Measurements from ENCODE around the gene ZFP57. TPM values are rescaled to one million over a fixed set of nuclear protein-coding genes. Genes with fewer than 3 reads are reported as not detected.

ZFP57 gene
- total RNA-seq, 3 donors from 2014 or later = 0.29 to 2.9 TPM; not detected in 1

DNA sequence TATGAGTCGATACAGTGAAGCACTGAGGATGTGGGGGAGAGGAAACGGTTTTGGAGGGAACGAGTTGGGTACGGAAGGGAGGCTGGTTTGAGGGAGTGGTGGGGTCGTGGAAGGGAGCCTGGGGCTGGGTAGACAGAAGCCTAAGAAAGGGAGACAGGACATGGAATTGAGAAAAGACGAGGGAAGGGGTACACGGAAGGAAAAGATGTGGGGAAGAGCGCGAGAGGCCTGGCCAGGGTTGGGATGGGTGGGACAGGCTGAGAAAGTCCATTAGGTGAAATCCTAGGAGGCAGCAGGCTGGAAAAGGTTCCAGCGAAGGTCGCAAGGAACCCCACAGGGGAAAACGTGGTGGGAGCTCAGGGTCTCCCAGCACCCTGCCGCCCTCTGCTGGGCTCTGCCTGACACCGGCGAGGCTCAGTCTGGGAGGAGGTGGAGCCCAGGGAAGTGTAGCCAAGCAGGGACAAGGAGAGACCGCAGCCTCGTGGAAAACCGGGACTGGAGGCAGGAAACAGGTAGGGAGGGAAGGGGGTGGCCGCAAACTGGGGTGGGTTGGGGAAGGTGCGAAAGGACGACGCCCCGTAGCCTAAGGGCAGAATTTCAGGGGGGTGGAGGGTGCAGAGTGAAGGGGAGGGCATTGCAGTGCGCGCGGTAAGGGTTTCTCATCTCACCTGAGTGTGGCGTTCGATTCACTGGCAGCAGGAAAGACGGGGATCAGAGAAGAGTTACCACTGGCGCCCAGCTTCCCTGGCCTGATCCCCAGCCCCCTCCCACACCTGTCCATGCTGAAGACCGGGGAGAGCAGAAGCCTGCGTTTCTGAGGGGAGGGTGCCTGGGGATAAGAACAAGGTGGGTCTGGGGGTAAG lies 52.3 kb downstream of the ZFP57 start:
- H3K36me3 ChIP-seq = no peaks in the 10 kb centered on the region
- peak overlapping the region; percentile 46 to 79 (median 68) for H3K4me3 ChIP-seq
- H3K27me3 ChIP-seq = no peaks in the 10 kb centered on the region
- peak; percentile 70 to 79 for DNase-seq (ENCODE audit: low spot score in 2 of 2)
- peak overlapping the region; percentile 78 to 85 for H3K27ac ChIP-seq
- TF ChIP-seq, protein P1, sequence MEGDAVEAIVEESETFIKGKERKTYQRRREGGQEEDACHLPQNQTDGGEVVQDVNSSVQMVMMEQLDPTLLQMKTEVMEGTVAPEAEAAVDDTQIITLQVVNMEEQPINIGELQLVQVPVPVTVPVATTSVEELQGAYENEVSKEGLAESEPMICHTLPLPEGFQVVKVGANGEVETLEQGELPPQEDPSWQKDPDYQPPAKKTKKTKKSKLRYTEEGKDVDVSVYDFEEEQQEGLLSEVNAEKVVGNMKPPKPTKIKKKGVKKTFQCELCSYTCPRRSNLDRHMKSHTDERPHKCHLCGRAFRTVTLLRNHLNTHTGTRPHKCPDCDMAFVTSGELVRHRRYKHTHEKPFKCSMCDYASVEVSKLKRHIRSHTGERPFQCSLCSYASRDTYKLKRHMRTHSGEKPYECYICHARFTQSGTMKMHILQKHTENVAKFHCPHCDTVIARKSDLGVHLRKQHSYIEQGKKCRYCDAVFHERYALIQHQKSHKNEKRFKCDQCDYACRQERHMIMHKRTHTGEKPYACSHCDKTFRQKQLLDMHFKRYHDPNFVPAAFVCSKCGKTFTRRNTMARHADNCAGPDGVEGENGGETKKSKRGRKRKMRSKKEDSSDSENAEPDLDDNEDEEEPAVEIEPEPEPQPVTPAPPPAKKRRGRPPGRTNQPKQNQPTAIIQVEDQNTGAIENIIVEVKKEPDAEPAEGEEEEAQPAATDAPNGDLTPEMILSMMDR (IDR thresholded peaks at IDR 0.05) = peak in 2 of 3 donors; percentile 43 to 68
- TF ChIP-seq POLR2AphosphoS5 (IDR thresholded peaks at IDR 0.05) = no peak
- no peaks in the 10 kb centered on the region for H3K9me3 ChIP-seq
- intact Hi-C loops (cut with DNase I; ENCODE audit: low total_unique reads) = no loop called here
- peaks cover 6 to 11% of the 10 kb centered on the region in 2 donors for H3K4me1 ChIP-seq

DNA sequence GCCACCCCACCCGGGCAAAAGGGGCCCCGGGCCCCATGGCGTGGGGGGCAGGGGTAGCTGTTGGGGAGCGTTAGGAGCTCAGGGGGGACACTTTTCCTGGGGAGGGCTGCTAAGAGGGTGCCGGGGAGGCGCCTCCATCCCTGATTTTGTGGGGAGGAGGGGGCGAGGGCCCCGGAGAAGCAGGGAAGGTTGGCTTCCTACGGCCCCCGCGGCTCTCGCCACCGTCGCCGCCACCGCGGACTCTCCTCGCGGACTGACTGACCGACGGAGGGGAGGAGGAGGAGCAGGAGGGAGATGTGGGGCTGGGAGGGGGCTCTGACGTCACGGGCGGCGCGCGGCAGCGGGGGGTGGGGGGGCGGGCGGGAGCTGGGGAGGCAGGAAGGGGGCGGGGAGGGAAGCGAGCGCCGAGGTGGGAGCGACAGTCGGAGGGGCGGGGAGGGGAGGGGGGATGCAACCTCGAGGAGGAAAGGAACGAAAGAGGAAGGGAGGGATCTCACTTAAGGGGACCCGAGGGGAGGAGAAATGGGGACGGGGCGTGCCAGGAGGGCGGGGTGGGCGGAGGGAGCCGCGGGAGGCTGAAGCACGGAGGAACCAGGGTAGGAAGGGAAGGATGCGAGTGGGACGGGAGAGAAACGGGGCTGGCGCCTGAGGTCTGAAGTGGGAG lies 53.1 kb downstream of the ZFP57 start:
- H3K9me3 ChIP-seq = no peaks in the 10 kb centered on the region
- peaks cover 6 to 11% of the 10 kb centered on the region in 2 donors for H3K4me1 ChIP-seq
- H3K27ac ChIP-seq = peak overlapping the region; percentile 78 to 85
- no peaks in the 10 kb centered on the region for H3K36me3 ChIP-seq
- no peaks in the 10 kb centered on the region for H3K27me3 ChIP-seq
- intact Hi-C loops (cut with DNase I; ENCODE audit: low total_unique reads) = no loop called here
- DNase-seq (ENCODE audit: low spot score in 2 of 2) = peak in 1 of 2 donors; percentile 63
- H3K4me3 ChIP-seq = peak overlapping the region; percentile 46 to 79 (median 68)
- TF ChIP-seq POLR2A (IDR thresholded peaks at IDR 0.05) = peak; percentile 71
- TF ChIP-seq, protein P1 (IDR thresholded peaks at IDR 0.05) = no peak
- TF ChIP-seq POLR2AphosphoS5 (IDR thresholded peaks at IDR 0.05) = peak in 2 of 3 donors; percentile 77 to 86

DNA sequence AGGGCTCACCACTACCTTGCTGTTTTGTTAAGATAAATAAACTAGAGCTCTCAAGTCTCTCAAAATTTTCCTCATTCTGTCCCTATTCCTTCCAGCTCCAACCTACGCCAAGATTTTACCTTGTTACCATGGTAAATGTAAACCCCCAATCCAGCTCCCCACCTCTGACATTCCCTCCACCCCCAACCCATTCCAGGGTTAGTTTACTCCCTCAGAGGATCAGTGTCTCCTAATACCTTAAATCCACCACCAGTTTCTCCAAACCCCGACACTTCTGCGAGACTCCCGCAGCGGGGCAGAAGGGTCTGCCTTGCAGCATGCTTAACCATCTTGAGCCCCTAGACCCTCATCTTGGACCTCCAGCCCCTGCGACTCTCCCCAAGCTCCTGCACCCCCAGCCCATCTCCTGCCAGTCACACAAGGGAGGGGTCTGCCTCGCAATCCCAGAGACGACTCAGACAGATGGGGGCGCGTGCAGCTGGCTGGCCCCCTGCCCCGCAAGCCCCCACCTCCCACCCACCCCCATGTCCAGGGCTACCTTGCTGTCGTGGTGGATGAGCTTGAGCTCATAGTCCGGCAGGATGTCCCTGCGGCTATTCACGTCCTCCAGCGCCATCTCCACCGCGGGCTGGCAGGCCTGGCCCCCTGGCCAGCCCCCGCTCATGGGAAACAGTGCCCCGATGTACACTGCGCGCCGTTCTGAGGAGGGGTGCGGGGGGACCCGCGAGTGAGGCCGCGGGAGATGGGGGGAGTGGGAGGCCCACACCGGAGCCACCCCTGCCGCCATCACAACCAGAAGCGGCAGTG lies 53.8 kb downstream of the ZFP57 start:
- Histone ChIP-seq H3K4me1 (peaks cover 6 to 11% of the 10 kb centered on the region in 2 donors), H3K27me3 (no peaks in the 10 kb centered on the region), H3K9me3 (no peaks in the 10 kb centered on the region), H3K27ac (peak overlapping the region; percentile 78 to 85), H3K36me3 (no peaks in the 10 kb centered on the region), H3K4me3 (peak overlapping the region; percentile 46 to 79 (median 68))
- intact Hi-C loops (cut with DNase I; ENCODE audit: low total_unique reads) = no loop called here
- TF ChIP-seq, protein P1 (IDR thresholded peaks at IDR 0.05) = no peak
- TF ChIP-seq POLR2A (IDR thresholded peaks at IDR 0.05) = no peak
- TF ChIP-seq POLR2AphosphoS5 (IDR thresholded peaks at IDR 0.05) = no peak
- peak in 1 of 2 donors; percentile 19 for DNase-seq (ENCODE audit: low spot score in 2 of 2)

DNA sequence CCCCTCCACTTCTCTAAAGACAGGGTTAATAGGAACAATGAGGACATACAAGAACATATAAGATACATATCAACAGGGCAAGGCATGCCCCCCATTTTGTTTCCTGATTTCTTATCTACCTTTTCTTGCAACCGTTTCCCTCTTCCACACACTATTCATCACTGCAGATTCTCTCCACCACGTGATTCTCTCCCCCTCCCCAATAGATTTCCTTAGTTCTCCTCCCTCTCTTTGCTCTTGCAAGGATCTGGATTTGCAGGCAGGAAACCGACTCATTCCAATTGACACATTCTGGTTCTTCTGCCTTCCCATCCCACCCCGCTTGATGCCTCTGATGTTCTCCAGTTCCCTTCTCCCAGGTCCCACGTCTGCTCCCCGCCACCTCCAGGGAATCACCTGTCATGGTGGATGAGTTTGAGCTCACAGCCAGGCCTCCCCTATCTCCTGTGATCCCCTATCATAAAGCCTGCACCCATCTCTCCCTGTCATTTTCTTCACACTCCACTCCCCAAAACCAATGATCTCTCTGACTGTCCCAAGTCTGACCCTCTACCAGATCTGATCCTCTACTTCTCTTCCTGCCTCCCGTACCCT lies 55.5 kb downstream of the ZFP57 start:
- TF ChIP-seq POLR2A (IDR thresholded peaks at IDR 0.05) (no peak), POLR2AphosphoS5 (IDR thresholded peaks at IDR 0.05) (no peak)
- TF ChIP-seq, protein P1 (IDR thresholded peaks at IDR 0.05) = no peak
- no peak for DNase-seq (ENCODE audit: low spot score in 2 of 2)
- H3K27ac ChIP-seq = no peak overlapping the region
- no peaks in the 10 kb centered on the region for H3K9me3 ChIP-seq
- no peak overlapping the region for H3K4me3 ChIP-seq
- no peaks in the 10 kb centered on the region for H3K36me3 ChIP-seq
- H3K4me1 ChIP-seq = peaks cover 3 to 6% of the 10 kb centered on the region in 2 donors
- no peaks in the 10 kb centered on the region for H3K27me3 ChIP-seq
- intact Hi-C loops (cut with DNase I; ENCODE audit: low total_unique reads) = no loop called here
